Karpas-422 (cell line): ENCODE results near the gene INPP5A. TPM values are rescaled to one million over a fixed set of nuclear protein-coding genes. Genes with fewer than 3 reads are reported as not detected.

ENCODE experiments used
- DNase-seq: peaks from one replicate; pipeline ENCODE4 v3.0.0-alpha.2; 2015
- H2AFZ ChIP-seq: fragments of 200-600 bp; sonication (generic); 2 replicates; pipeline ENCODE4 v1.6.1; 2014; ENCODE audit warnings: antibody characterized with exemption, low read length, mixed read lengths
- H3K27ac ChIP-seq: fragments of 200-600 bp; sonication (generic); 2 replicates; pipeline ENCODE4 v1.5.1; 2014; ENCODE audit warnings: mild to moderate bottlenecking, low read length, moderate library complexity
- H3K27me3 ChIP-seq: fragments of 200-600 bp; sonication (generic); 2 replicates; pipeline ENCODE4 v1.6.1; 2014; ENCODE audit warnings: low read length, mixed read lengths
- H3K36me3 ChIP-seq: fragments of 200-600 bp; sonication (generic); 2 replicates; pipeline ENCODE4 v1.6.1; 2014; ENCODE audit warnings: low read length, mixed read lengths; ENCODE audit not compliant: insufficient read depth
- H3K4me1 ChIP-seq: fragments of 200-600 bp; sonication (generic); 2 replicates; pipeline ENCODE4 v1.6.1; 2014; ENCODE audit warnings: mild to moderate bottlenecking, low read length, mixed read lengths
- H3K4me2 ChIP-seq: fragments of 200-600 bp; sonication (generic); 2 replicates; pipeline ENCODE4 v1.6.1; 2014; ENCODE audit warnings: low read length, low read depth, mild to moderate bottlenecking; ENCODE audit not compliant: poor library complexity, severe bottlenecking
- H3K4me3 ChIP-seq: fragments of 200-600 bp; sonication (generic); 2 replicates; pipeline ENCODE4 v1.5.1; 2014; ENCODE audit warnings: mild to moderate bottlenecking, antibody characterized with exemption, low read length, mixed read lengths
- H3K79me2 ChIP-seq: fragments of 200-600 bp; sonication (generic); 2 replicates; pipeline ENCODE4 v1.6.1; 2014; ENCODE audit warnings: mild to moderate bottlenecking, low read length, mixed read lengths
- H3K9ac ChIP-seq: fragments of 200-600 bp; sonication (generic); 2 replicates; pipeline ENCODE4 v1.6.0; 2014; ENCODE audit warnings: low read length
- H3K9me2 ChIP-seq: fragments of 200-600 bp; sonication (generic), shearing (Covaris generic); replicated peaks from 2 replicates; pipeline ENCODE4 v1.6.0; 2014; ENCODE audit warnings: mild to moderate bottlenecking, low read length, moderate library complexity; ENCODE audit not compliant: insufficient read depth
- H3K9me3 ChIP-seq: fragments of 300-700, 200-600 bp; sonication (generic); 2 replicates; pipeline ENCODE4 v1.6.1; 2014; ENCODE audit warnings: low read length, mixed read lengths
- H4K20me1 ChIP-seq: fragments of 200-600 bp; sonication (generic); 2 replicates; pipeline ENCODE4 v1.6.1; 2014; ENCODE audit warnings: mild to moderate bottlenecking, antibody characterized with exemption, low read length, low read depth; ENCODE audit not compliant: insufficient read depth
- total RNA-seq: library from RNA; depleted of rRNA; stranded (reverse); fragments of >200 nt; shearing (Covaris generic); gene quantifications from 2 replicates; pipeline ENCODE4 v1.2.3, GENCODE V29; 2014; ENCODE audit warnings: low replicate concordance

The INPP5A gene
- total RNA-seq, 1 experiment from 2014 or later = 9.1 TPM

- Histone ChIP-seq H3K4me2 (no peak overlapping the region), H2AFZ (no peak overlapping the region), H4K20me1 (no peaks in the 10 kb centered on the region), H3K9ac (no peak overlapping the region), H3K27ac (no peak overlapping the region), H3K79me2 (no peaks in the 10 kb centered on the region), H3K4me1 (no peaks in the 10 kb centered on the region), H3K9me3 (no peaks in the 10 kb centered on the region; the same call in 1 of the 2 replicates), H3K4me3 (no peak overlapping the region), H3K36me3 (no peaks in the 10 kb centered on the region), H3K27me3 (no peaks in the 10 kb centered on the region), H3K9me2 (no peaks in the 10 kb centered on the region)
- no peak for DNase-seq
Measured at GRCh38 chr10:132693676-132694075, 156.1 kb downstream of the INPP5A start.

GRCh38 chr10:132696204-132696603 lies 158.6 kb downstream of the INPP5A start:
- Histone ChIP-seq H4K20me1 (no peaks in the 10 kb centered on the region), H3K9me3 (no peaks in the 10 kb centered on the region), H3K27ac (no peak overlapping the region), H3K36me3 (no peaks in the 10 kb centered on the region), H3K27me3 (no peaks in the 10 kb centered on the region), H3K79me2 (no peaks in the 10 kb centered on the region), H2AFZ (no peak overlapping the region), H3K4me3 (no peak overlapping the region), H3K9me2 (no peaks in the 10 kb centered on the region), H3K4me1 (no peaks in the 10 kb centered on the region), H3K9ac (no peak overlapping the region), H3K4me2 (no peak overlapping the region)
- no peak for DNase-seq

GRCh38 chr10:132696728-132697577 lies 159.4 kb downstream of the INPP5A start:
- Histone ChIP-seq H4K20me1 (no peaks in the 10 kb centered on the region), H3K36me3 (no peaks in the 10 kb centered on the region), H3K27me3 (no peaks in the 10 kb centered on the region), H3K4me3 (no peak overlapping the region), H3K9me2 (no peaks in the 10 kb centered on the region), H3K9ac (no peak overlapping the region), H3K9me3 (no peaks in the 10 kb centered on the region), H3K4me1 (no peaks in the 10 kb centered on the region), H3K27ac (no peak overlapping the region), H2AFZ (no peak overlapping the region), H3K4me2 (no peak overlapping the region), H3K79me2 (no peaks in the 10 kb centered on the region)
- DNase-seq = no peak

GRCh38 chr10:132697578-132698200 lies 160.1 kb downstream of the INPP5A start:
- no peak for DNase-seq
- H3K9me2 ChIP-seq = no peaks in the 10 kb centered on the region
- no peaks in the 10 kb centered on the region for H3K79me2 ChIP-seq
- H3K36me3 ChIP-seq = no peaks in the 10 kb centered on the region
- H3K9ac ChIP-seq = no peak overlapping the region
- H3K4me2 ChIP-seq = no peak overlapping the region
- no peak overlapping the region for H3K27ac ChIP-seq
- H3K4me1 ChIP-seq = no peaks in the 10 kb centered on the region
- no peaks in the 10 kb centered on the region for H3K27me3 ChIP-seq
- no peak overlapping the region for H3K4me3 ChIP-seq
- no peaks in the 10 kb centered on the region for H3K9me3 ChIP-seq
- no peaks in the 10 kb centered on the region for H4K20me1 ChIP-seq
- H2AFZ ChIP-seq = no peak overlapping the region

GRCh38 chr10:132698211-132698751 lies 160.7 kb downstream of the INPP5A start:
- Histone ChIP-seq H3K79me2 (no peaks in the 10 kb centered on the region), H3K9me3 (no peaks in the 10 kb centered on the region), H2AFZ (no peak overlapping the region), H3K9me2 (no peaks in the 10 kb centered on the region), H3K9ac (no peak overlapping the region), H3K36me3 (no peaks in the 10 kb centered on the region), H3K27me3 (no peaks in the 10 kb centered on the region), H3K27ac (no peak overlapping the region), H3K4me1 (no peaks in the 10 kb centered on the region), H3K4me2 (no peak overlapping the region), H4K20me1 (no peaks in the 10 kb centered on the region), H3K4me3 (no peak overlapping the region)
- DNase-seq = no peak

- Histone ChIP-seq H2AFZ (no peak overlapping the region), H3K36me3 (no peaks in the 10 kb centered on the region), H3K9me2 (no peaks in the 10 kb centered on the region), H4K20me1 (no peaks in the 10 kb centered on the region), H3K4me3 (no peak overlapping the region), H3K27ac (no peak overlapping the region), H3K79me2 (no peaks in the 10 kb centered on the region), H3K27me3 (no peaks in the 10 kb centered on the region), H3K9ac (no peak overlapping the region), H3K4me1 (no peaks in the 10 kb centered on the region), H3K4me2 (no peak overlapping the region), H3K9me3 (no peaks in the 10 kb centered on the region)
- no peak for DNase-seq
Measured at GRCh38 chr10:132698761-132699391, 161.3 kb downstream of the INPP5A start.

GRCh38 chr10:132699411-132700155 lies 162.0 kb downstream of the INPP5A start:
- Histone ChIP-seq H3K27me3 (no peaks in the 10 kb centered on the region), H3K9me2 (no peaks in the 10 kb centered on the region), H2AFZ (no peak overlapping the region), H3K9me3 (no peaks in the 10 kb centered on the region; the same call in 1 of the 2 replicates), H3K36me3 (no peaks in the 10 kb centered on the region), H4K20me1 (no peaks in the 10 kb centered on the region), H3K27ac (no peak overlapping the region), H3K4me3 (no peak overlapping the region), H3K79me2 (no peaks in the 10 kb centered on the region), H3K4me2 (no peak overlapping the region), H3K4me1 (no peaks in the 10 kb centered on the region), H3K9ac (no peak overlapping the region)
- DNase-seq = no peak
